ENCODE measurements around the gene PRDM16. TPM values are rescaled to one million over a fixed set of nuclear protein-coding genes. Genes with fewer than 3 reads are reported as not detected.

The PRDM16 gene
- total and polyA plus RNA-seq, 2 donors (not counting 1 experiment from before 2014, with no cell fraction given): 0.03 to 0.12 TPM

DNA sequence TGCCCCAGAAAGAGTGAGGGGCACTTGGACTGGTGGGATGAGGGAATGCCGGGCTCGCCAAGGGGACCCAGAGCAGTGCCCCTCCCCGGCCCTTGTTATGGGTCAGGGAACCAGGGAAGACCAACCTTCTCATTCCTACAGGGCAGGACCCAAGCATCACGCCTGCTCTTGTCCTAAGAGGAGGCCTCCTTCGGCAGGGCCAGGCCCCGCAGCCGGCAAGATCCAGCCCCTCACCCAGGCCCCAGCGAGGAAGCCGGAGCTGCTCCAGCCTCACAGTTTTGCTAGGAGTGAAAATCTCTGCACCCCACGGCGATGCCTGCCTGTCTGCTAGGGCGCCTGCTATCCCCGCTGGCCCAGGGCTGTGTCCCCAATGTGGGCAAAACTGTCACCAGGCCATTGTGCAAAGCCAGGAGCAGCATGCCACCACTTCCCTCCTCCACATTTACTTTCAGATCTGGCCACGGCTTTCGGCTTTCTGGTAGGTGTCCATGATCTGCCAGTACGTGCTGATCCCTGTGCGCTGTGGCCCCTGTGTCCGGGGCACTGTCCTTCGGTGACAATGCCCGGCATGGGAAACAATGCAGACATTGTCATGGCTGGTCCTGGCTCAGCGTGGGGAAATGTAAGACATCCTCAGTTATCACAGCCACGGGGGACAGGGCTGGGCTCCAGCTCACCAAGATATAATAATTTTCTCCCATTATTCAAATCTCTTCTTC is 38.2 kb upstream of the PRDM16 start:
- Histone ChIP-seq H3K9ac (ENCODE audit: low read length) (no peak overlapping the region), H4K20me1 (ENCODE audit: control insufficient read depth, insufficient read depth, low read length, poor library complexity, severe bottlenecking) (no peaks in the 10 kb centered on the region), H3K27ac (ENCODE audit: low read length in 2 of 2) (no peak overlapping the region), H3K4me3 (ENCODE audit: control extremely low read depth in 1 of 5, extremely low read depth in 1 of 5, insufficient read depth in 1 of 5, low read depth in 2 of 5, low read length in 4 of 5) (no peak overlapping the region), H3K79me2 (ENCODE audit: control insufficient read depth, insufficient read depth, low read length) (no peaks in the 10 kb centered on the region), H3K4me1 (ENCODE audit: control insufficient read depth in 2 of 2, insufficient read depth in 2 of 2, low read length in 2 of 2) (no peaks in the 10 kb centered on the region), H3K9me3 (ENCODE audit: control extremely low read depth in 1 of 3, control insufficient read depth in 2 of 3, insufficient read depth in 1 of 3, low read length in 2 of 3) (peaks cover 0 to 7% (median 0%) of the 10 kb centered on the region in 3 donors), H2AFZ (ENCODE audit: insufficient read depth, low read depth, low read length, poor library complexity, severe bottlenecking) (no peak overlapping the region), H3K36me3 (replicated peaks in 1 of 2; ENCODE audit: control extremely low read depth in 1 of 2, control insufficient read depth in 1 of 2, extremely low read depth in 1 of 2, insufficient read depth in 2 of 2, low read length in 1 of 2) (no peaks in the 10 kb centered on the region), H3K4me2 (replicated peaks; ENCODE audit: low read depth, low read length, poor library complexity, severe bottlenecking) (no peak overlapping the region), H3K27me3 (replicated peaks in 1 of 4; ENCODE audit: control extremely low read depth in 1 of 4, control insufficient read depth in 3 of 4, insufficient read depth in 4 of 4, low read length in 3 of 4) (peaks cover 0 to 12% (median 0%) of the 10 kb centered on the region in 4 experiments)
- Mint-ChIP-seq H3K4me3 (no peak overlapping the region), H3K9me3 (ENCODE audit: insufficient read depth) (no peaks in the 10 kb centered on the region), H3K27ac (no peak overlapping the region), H3K27me3 (no peaks in the 10 kb centered on the region), H3K4me1 (no peaks in the 10 kb centered on the region)
- no peak for TF ChIP-seq EZH2 (IDR thresholded peaks at IDR 0.05; ENCODE audit: borderline replicate concordance, insufficient read depth, low read depth, low read length, poor library complexity, severe bottlenecking)
- TF ChIP-seq CTCF (IDR thresholded peaks at IDR 0.05): no peak
- CTCF ChIA-PET: no interaction called here
- ATAC-seq (ENCODE audit: low read depth) (no peak), DNase-seq (no peak)
- intact Hi-C loops (cut with micrococcal nuclease): no loop called here
- WGBS (ENCODE audit: insufficient coverage): 88% methylated on average over 21 of the region's 22 CpGs
- POLR2A ChIA-PET: no interaction called here

- Histone ChIP-seq H3K4me1 (ENCODE audit: control insufficient read depth in 2 of 2, insufficient read depth in 2 of 2, low read length in 2 of 2) (no peaks in the 10 kb centered on the region), H3K9me3 (ENCODE audit: control extremely low read depth in 1 of 3, control insufficient read depth in 2 of 3, insufficient read depth in 1 of 3, low read length in 2 of 3) (peaks cover 0 to 5% (median 0%) of the 10 kb centered on the region in 3 donors), H3K36me3 (replicated peaks in 1 of 2; ENCODE audit: control extremely low read depth in 1 of 2, control insufficient read depth in 1 of 2, extremely low read depth in 1 of 2, insufficient read depth in 2 of 2, low read length in 1 of 2) (no peaks in the 10 kb centered on the region), H3K27ac (ENCODE audit: low read length in 2 of 2) (no peak overlapping the region), H3K4me3 (ENCODE audit: control extremely low read depth in 1 of 5, extremely low read depth in 1 of 5, insufficient read depth in 1 of 5, low read depth in 2 of 5, low read length in 4 of 5) (no peak overlapping the region), H3K27me3 (replicated peaks in 1 of 4; ENCODE audit: control extremely low read depth in 1 of 4, control insufficient read depth in 3 of 4, insufficient read depth in 4 of 4, low read length in 3 of 4) (peaks cover 0 to 12% (median 0%) of the 10 kb centered on the region in 4 experiments), H3K79me2 (ENCODE audit: control insufficient read depth, insufficient read depth, low read length) (no peaks in the 10 kb centered on the region), H3K9ac (ENCODE audit: low read length) (no peak overlapping the region), H4K20me1 (ENCODE audit: control insufficient read depth, insufficient read depth, low read length, poor library complexity, severe bottlenecking) (no peaks in the 10 kb centered on the region), H2AFZ (ENCODE audit: insufficient read depth, low read depth, low read length, poor library complexity, severe bottlenecking) (no peak overlapping the region), H3K4me2 (replicated peaks; ENCODE audit: low read depth, low read length, poor library complexity, severe bottlenecking) (no peak overlapping the region)
- Mint-ChIP-seq H3K9me3 (ENCODE audit: insufficient read depth) (no peaks in the 10 kb centered on the region), H3K27ac (no peak overlapping the region), H3K4me3 (no peak overlapping the region), H3K4me1 (no peaks in the 10 kb centered on the region), H3K27me3 (no peaks in the 10 kb centered on the region)
- POLR2A ChIA-PET: no interaction called here
- DNase-seq (no peak), ATAC-seq (ENCODE audit: low read depth) (no peak)
- no peak for TF ChIP-seq CTCF (IDR thresholded peaks at IDR 0.05)
- no peak for TF ChIP-seq EZH2 (IDR thresholded peaks at IDR 0.05; ENCODE audit: borderline replicate concordance, insufficient read depth, low read depth, low read length, poor library complexity, severe bottlenecking)
- WGBS (ENCODE audit: insufficient coverage): 89% methylated on average over 29 of the region's 35 CpGs
- intact Hi-C loops (cut with micrococcal nuclease): no loop called here
- CTCF ChIA-PET: no interaction called here
These were observed 37.4 kb upstream of the PRDM16 start for GRCh38 chr1:3031401-3032221.
